ENCODE measurements around the gene HOXA3.

The HOXA3 gene

DNA sequence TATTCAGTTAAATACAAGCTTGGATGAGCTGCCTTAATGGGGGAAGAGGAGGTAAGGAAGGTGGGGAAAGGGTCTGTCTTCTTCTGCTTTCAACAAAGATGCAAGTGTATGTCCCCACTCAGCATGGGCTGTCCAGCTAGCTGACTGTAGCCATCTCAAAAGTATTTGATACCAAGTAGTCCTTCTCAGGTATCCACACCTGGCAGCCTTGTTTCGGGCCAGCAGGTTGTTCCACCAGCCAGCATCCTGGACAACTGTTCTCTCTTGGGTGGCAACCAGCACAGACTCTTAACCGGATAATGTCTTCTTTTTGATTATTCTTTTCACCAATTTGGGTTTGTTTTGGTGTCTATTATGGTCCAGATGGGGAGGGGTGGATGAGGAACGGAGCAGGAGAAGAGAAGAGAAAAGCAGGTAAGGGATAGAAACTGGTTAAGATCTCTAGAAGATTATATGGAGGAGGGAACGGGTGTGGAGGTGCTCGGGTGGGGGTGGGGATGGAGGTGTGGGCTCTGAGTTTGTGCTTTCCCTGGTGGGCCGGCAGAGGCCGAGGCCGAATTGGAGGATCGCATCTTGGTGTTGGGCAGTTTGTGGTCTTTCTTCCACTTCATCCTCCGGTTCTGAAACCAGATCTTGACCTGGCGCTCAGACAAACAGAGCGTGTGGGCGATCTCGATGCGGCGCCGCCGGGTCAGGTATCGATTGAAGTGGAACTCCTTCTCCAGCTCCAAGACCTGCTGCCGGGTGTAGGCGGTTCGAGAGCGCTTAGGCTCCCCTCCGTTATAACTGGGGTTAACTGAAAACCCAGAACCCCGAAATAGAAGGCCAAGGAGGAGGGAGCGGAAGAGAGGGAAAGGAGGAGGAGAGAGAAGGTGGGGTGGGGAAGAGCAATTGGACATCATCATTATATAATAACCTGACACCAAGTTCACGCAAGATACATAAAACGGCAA lies 23.3 kb downstream of the HOXA3 start:
- DNase-seq (ENCODE audit: low spot score), result no peak

DNA sequence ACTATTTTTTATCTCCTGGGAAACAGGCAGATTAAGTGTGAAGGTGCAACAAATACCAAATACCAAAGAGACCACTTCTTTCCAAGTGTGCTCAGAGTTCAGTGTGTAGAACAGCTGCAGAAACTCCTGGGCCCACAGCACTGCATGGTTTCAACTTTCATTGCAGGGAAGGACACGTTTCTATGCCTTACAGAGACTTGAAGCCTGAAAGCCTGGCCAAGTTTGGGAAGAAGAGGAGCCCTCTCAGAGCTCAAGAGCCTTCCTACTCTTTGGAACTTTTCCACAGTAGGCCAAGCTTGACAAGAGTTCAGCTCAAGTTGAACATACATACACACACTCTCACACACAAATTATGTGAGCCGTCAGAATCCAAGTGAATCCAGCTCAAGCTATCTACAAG lies 24.3 kb downstream of the HOXA3 start:
- DNase-seq (ENCODE audit: low spot score), result no peak

DNA sequence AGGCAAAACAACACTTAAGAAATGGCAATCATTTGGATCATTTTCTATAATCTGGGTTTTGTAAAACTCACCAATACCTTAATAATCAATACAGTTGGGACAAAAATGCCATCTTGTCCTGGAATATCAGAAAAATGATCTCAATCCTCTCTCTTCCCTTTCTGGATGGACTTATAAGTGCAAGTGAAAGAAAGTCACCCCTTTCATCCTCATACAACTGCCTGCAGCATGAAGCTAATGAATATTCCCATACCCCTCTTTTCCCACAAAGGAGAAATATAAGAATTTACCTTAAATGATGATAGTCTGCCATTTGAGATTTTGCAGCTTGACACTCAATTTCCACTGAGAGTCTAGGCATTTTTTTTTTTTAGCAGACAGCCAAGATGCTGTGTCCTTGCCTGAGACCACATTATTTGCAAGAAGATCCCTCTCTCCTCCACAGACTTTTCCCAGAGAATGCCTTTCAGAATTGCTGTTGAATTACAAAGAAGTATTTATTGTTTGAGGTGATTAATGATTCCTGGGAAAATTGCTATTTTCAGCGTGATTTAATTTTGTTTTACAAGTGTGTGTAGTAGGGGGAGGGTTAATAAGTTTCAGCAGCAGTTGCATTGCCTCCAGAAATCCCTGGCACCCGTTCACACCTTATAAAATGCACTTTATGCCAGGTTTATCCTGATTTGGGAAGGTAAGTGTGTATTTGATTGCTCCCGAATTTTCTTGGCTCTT lies 25.6 kb downstream of the HOXA3 start:
- no peak for DNase-seq (ENCODE audit: low spot score)

- no peak for DNase-seq (ENCODE audit: low spot score)
These were observed 26.4 kb downstream of the HOXA3 start for GRCh38 chr7:27125986-27126394.

DNA sequence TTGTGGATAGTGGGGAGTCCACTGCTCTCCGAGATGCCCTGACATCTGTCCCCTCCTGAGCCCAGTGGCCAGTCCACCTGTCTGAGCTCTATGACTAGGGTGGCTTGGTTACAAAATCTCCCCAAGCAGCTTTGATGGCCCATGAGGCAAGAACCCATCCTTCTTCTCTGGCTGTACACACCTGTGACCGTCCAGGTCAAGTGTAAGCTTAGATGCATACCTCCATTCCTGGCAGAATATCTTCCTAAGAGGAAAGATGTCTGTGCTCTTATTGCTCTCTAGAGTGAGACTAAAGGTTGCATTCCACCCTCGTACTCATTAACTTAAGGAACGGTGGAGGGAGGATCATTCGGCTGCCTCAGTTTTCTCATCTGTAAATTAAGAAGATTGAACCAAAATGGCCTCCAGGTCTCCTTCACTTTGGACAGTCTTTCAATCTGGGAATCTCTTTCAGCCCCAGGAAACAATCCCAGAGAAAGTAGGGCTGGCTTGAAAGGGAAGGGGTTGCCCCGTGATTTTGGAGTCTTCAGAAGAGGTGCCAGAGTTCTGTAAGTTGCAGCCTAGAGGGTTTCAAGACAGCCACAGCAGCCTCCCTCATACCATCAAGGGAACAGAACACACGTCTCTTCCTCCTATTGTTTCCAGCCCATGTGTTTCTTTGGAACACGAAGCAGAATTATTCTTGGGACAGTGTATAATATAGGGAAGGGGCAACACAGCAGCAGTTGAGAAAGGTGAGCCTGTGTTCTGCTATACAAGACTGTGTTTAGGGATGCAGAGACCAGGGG lies 27.3 kb downstream of the HOXA3 start:
- no peak for DNase-seq (ENCODE audit: low spot score)

GRCh38 chr7:27124096-27124901 lies 28.1 kb downstream of the HOXA3 start:
- no peak for DNase-seq (ENCODE audit: low spot score)

DNA sequence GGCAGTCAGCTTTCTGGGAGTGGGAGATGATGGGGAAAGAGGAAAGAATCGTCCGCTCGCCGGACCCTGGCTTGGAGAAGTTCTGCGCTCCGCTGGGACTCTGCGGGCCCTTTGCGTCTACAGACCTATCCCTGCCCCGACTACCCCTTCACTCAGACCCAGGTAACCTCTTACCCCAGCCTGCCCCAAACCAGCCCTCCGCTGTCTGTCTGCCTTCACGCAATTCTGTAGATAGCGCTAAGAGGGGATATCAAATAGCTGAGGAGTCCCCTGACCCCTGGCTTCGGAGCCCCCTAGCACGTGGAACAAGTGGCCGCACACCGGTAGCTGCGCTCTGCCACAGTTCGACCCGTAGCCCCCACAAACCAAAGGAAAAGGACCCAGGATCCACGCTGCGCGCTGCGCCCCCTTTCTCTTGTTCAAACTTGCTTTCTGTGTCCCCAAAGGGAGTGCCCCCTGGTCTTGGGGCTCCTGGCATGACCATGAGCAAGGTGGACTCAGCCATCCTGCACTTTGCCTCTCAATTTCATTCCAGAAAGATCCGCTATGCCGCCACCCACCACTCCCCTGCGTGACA lies 28.8 kb downstream of the HOXA3 start:
- DNase-seq (ENCODE audit: low spot score), result no peak

DNA sequence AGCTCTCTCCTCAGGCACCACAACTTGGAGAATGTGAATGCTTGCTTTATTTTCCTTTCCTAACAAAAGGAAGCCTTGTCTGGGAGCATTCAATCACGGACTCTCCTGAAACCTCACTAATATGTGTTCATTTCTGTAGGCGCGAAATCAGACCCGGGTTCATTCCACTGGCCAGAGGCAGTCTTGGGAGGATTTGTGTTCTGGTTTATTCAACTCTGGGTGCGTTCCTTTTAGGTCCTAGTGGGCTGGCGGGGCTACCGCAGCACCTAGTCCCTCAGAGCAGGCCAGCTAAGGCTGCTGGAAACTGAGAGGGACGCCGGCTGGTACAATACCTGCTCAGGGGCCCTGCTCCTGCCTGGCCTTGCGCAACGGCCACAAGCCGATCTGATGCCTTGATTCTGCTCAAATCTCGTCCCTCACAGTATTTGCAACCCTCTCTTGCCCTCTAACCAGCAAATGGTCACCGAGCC lies 29.3 kb downstream of the HOXA3 start:
- no peak for DNase-seq (ENCODE audit: low spot score)

DNA sequence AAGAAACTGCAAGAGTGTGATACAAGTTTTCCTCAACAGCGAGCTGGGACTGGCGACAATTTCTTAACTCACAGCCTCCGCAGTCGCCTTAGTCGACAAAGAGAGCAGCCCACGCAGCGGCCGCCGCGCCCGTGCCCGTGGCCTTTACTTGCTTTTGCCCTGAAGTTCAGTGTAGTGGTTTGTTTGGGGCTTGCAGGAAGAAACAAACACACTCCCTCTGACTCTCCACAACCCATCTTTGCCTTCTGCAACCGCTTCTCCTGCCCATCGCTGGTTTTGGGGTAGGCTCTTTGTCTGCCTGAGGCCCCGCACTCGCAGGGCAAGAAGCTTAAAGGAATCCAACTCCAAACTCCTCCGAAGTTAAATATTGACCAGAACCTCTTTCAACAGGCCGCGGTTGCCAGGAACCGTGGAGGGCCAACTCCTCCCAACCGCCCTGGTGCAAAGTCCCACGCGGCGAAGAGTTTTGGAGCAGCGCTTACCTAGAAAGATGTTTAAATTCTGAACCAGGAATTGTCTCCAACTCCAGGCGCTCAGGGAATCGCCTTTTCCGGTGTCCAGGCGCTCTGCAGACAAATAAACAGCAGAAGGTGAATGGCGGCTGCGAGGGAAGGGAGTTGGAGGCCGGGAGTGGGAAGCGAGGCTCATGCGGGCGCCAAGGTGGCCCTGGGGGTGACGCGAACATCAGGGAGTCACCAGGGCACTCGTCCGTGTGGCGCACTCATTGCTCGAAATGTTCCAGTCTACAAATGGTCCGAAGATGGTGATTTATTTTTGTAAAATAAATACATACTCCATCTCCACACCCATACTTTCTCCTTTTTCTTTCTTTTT lies 30.1 kb downstream of the HOXA3 start:
- DNase-seq (ENCODE audit: low spot score), result no peak

DNA sequence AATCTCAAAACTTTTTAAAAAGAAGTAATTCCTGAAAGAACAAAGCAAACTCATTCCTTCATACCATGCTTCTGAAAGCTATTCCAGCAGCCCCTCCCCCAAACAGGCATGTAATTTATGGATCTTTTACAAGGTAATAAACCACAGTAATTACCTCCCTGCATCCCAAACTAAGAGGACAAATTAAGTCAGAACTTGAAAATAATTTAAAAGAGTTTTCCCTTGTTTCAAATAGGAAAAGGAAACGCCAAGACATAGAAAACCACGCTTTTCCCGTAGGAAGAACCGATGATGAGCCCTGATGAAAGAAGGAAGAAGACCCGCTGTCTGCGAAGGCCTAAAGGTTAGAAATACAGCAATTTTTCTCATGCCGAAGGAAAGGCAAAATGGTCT lies 30.7 kb downstream of the HOXA3 start:
- DNase-seq (ENCODE audit: low spot score), result no peak

- no peak for DNase-seq (ENCODE audit: low spot score)
These were observed 32.9 kb downstream of the HOXA3 start for GRCh38 chr7:27119412-27119911.

DNA sequence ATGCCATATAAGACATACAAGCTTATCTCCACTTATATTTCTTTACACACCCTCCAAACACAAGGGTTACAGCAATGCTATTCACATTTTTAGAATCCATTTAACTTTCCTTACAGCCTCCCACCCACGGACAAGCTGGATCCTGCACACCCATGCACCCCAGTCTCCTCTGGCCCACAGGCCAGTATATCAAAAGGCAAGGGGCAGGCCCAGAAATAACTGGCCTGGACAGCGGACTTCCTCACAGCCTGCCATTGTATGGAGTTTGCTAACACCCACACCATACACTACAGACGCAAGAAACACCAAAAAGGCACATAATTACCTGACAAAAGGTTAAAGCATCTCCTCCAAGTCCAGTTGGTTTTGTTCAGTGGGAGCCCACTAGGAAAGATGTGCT lies 33.8 kb downstream of the HOXA3 start:
- no peak for DNase-seq (ENCODE audit: low spot score)

- DNase-seq (ENCODE audit: low spot score), result no peak
These were observed 34.4 kb downstream of the HOXA3 start for GRCh38 chr7:27117887-27118491.

DNA sequence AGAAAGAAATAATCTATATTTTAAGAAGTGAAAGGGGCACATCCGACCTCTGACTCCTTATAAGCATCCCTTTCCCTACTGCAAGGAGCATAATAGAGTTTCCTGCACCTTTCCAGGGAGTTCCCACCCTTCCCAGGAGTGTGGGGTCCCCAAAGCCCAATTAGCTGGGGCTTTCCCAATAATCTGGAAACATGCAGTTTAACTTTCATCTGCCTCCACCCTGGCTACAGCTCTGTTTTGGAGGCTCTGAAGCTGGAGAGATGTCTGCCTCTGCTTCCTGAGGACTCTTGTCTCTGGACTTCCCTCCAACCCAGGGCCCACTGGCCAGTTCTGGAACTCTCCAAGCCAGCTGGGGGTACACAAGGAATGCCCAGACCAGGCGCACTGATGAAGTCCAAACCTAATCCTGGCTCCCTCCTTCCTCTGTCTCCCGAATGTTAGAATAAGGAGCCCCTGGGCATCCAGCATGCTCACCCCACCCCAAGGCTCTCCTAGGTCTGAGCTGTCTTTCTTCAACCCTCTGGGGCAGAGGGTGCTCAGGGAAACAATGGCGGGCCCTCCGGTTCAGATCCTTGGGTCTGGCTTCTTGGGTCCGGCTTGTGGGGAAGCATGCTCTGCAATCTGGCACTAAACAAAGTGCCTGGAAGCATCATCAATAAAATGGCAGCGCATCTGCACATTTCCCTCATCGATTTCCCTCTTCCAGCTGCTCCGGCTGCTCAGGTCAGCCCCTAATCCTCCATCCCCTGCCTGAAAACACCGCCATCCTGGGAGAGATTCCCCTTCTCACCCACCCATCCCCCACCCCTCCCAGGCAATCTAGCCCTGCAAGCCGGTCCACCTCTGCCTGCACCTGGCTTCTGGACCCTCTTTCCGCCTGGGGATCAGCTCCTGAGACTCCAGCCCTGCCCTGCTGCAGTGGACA lies 35.2 kb downstream of the HOXA3 start:
- DNase-seq (ENCODE audit: low spot score), result no peak

DNA sequence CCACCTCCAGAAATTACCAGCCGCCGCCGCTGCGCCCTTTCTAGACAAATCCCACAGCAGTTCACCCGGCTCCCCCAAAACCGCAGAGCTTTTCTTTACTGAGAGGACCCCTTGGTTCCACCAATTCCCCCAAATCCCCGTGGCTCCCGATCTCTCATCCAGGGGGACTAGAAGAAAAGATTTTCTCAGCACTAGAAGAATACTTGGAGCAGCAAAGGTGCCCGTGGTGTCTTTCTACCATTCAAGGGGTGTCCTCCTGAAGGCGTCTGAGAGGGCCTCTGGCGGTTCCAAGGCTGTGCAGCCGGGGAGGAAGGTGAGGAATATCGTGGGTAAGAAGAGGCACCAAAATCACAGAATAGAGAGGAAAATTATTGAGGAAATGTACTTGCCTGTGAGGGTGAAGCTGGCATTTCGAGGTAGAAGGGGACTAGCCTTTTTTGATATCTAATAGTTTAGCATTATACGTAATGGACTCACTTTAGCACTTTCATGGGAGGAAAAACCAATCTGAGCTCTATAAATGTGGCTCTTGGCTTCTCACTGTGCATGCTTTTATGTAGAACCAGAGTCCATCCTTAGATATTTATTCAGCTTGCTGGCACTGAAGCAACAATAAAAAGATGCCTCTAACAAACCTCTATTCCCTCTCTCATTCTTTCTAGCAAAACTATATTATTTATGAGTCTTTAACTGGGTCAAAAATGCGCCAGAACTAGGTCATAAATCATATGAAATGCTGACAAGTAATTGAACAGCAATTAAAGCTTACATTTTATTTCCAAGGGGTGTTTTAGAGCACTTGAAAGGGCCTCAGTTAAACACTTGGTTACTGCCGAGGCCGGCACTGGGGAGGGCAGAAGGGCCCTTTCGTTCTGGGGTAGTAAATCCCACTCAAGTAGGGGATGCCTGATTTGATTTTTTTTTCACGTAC lies 36.1 kb downstream of the HOXA3 start:
- no peak for DNase-seq (ENCODE audit: low spot score)

DNA sequence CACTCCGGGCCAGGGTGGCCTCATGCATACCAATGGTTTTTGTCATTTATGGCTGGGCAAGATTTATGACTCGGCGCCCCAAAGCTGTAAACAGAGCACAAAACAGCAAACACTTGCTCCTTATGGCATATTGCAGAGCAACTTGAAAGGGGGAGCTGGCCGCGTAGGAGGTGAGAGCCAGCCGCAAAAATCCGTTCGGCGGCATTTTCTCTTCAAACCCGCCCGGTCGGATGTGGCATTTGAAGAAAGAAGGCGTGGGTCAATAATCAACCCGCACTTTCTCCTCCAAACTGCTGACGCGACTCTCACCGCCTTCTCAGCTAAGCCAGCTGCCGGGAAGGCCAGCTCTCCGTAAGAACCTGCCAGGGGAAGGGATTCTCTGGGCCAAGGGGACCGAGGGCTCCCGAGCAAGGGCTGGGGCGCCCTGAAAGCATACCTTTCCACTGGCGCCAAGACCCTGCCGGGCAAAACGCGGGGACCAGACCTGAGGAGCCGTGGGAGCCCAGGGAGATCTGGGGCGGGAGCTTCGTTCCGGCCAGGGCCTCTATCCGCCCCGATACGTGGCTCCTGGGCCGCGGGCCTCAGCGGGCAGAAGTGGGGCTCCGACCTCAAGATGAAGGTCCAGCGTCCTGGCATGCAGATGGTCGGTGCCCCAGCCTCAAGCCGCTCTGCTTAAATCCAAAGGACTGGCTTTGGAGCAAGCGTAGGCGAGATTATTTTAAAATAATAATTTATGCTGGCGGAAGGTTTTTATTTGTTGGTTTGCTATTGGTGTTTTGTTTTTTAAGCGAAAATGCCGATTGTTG lies 37.0 kb downstream of the HOXA3 start:
- DNase-seq (ENCODE audit: low spot score), result no peak

- no peak for DNase-seq (ENCODE audit: low spot score)
These were observed 37.5 kb downstream of the HOXA3 start for GRCh38 chr7:27114881-27115220.
